HepG2 (cell line): ENCODE measurements around the gene TSC1. TPM values are rescaled to one million over a fixed set of nuclear protein-coding genes. Genes with fewer than 3 reads are reported as not detected.

Source experiments
- ATAC-seq: fragments of 200-7000 bp; cut with Tn5 transposase; 3 replicates; pipeline ENCODE4 v1.9.1; 2020; ENCODE audit warnings: mild to moderate bottlenecking, moderate library complexity
- BruUV-seq: library from RNA; stranded (reverse); fragments of 400-500 nt; replicated peaks from 2 replicates; lab custom pipeline; 2021; lab: Mats Ljungman, UMichigan
- CTCF ChIA-PET: fragments of 300-600 bp; formaldehyde crosslinking; extraction: SDS; loops from one replicate; lab custom pipeline; 2021; ENCODE audit warnings: low total read pairs, inconsistent platforms, low intra/inter-chr PET ratio; lab: Yijun Ruan, JAX
- POLR2A ChIA-PET: fragments of 350-600 bp; sonication (Branson Sonifier 250); formaldehyde crosslinking; loops from one replicate; lab custom pipeline; 2020; ENCODE audit warnings: antibody characterized with exemption, inconsistent platforms; lab: Yijun Ruan, JAX
- DNase-seq: peaks from one replicate; pipeline ENCODE4 v3.0.0-alpha.2; 2015; ENCODE audit warnings: low spot score
- FAIRE-seq: peaks from 3 replicates; lab custom pipeline; 2011; peaks lifted over from hg19 to GRCh38; lab: Jason Lieb, UNC
- H2AFZ ChIP-seq: one replicate; pipeline ENCODE4 v1.6.1; 2011; ENCODE audit warnings: low read length, inconsistent platforms
- H3K27ac ChIP-seq: fragments of 300-600 bp; 3 replicates; pipeline ENCODE4 v1.8.0; 2011; ENCODE audit warnings: mixed run types, mild to moderate bottlenecking, mixed read lengths, low read length, inconsistent platforms; ENCODE audit not compliant: insufficient read depth; ENCODE audit errors: extremely low read length
- H3K27me3 ChIP-seq, 2 experiments: fragments of 200-600 bp in 1 of 2; 2 replicates in 1 of 2; 3 replicates in 1 of 2; pipeline versions ENCODE4 v1.6.0 to v1.8.0; 2011; ENCODE audit warnings: low read length in 2 of 2, mild to moderate bottlenecking in 2 of 2, moderate library complexity in 2 of 2, inconsistent platforms in 1 of 2; ENCODE audit not compliant: insufficient read depth in 2 of 2, control insufficient read depth in 1 of 2
- H3K36me3 ChIP-seq, 2 experiments: fragments of 200-600 bp in 1 of 2; replicated peaks in 1 of 2; 2 replicates in 1 of 2; 3 replicates in 1 of 2; pipeline versions ENCODE4 v1.5.1 to v1.8.0; 2011; ENCODE audit warnings: low read length in 2 of 2, inconsistent platforms in 1 of 2; ENCODE audit not compliant: insufficient read depth in 2 of 2, control insufficient read depth in 1 of 2
- H3K4me1 ChIP-seq: 2 replicates; pipeline ENCODE4 v1.5.1; 2012; ENCODE audit warnings: low read length, inconsistent platforms; ENCODE audit not compliant: insufficient read depth
- H3K4me2 ChIP-seq: 2 replicates; pipeline ENCODE4 v1.6.0; 2011; ENCODE audit warnings: low read depth, low read length, inconsistent platforms
- H3K4me3 ChIP-seq, 3 experiments: fragments of 200-600 bp in 1 of 3; sonication (generic), shearing (Covaris generic) in 1 of 3; replicated peaks in 1 of 3; 2 replicates each; pipeline ENCODE4 v1.5.1; 2011 to 2016; ENCODE audit warnings: low read length in 3 of 3, inconsistent platforms in 2 of 3, low read depth in 2 of 3, mild to moderate bottlenecking in 2 of 3, control low read depth in 1 of 3, mixed read lengths in 1 of 3; ENCODE audit not compliant: insufficient read depth in 1 of 3
- H3K79me2 ChIP-seq: one replicate; pipeline ENCODE4 v1.6.1; 2011; ENCODE audit warnings: low read length, inconsistent platforms; ENCODE audit not compliant: insufficient read depth
- H3K9ac ChIP-seq: 2 replicates; pipeline ENCODE4 v1.6.0; 2011; ENCODE audit warnings: mild to moderate bottlenecking, low read depth, low read length, inconsistent platforms; ENCODE audit not compliant: insufficient read depth
- H3K9me3 ChIP-seq: 2 replicates; pipeline ENCODE4 v1.5.1; 2012; ENCODE audit warnings: mild to moderate bottlenecking, low read length
- H4K20me1 ChIP-seq: 2 replicates; pipeline ENCODE4 v1.6.0; 2011; ENCODE audit warnings: inconsistent platforms, mild to moderate bottlenecking, low read length, moderate library complexity; ENCODE audit not compliant: insufficient read depth
- KDM4B ChIP-seq: sonication (generic); formaldehyde crosslinking; IDR thresholded peaks from 2 replicates; pipeline ENCODE4 v1.4.0; 2020; ENCODE audit warnings: missing genetic modification reagents
- MEIS2 ChIP-seq: sonication (generic); formaldehyde crosslinking; IDR thresholded peaks from 2 replicates; pipeline ENCODE4 v1.9.0; 2021; ENCODE audit warnings: mild to moderate bottlenecking, missing genetic modification reagents
- RXRB ChIP-seq: IDR thresholded peaks from 2 replicates; pipeline ENCODE4 v1.6.1; 2016; ENCODE audit warnings: borderline replicate concordance, missing genetic modification reagents, missing compliant biosample characterization
- SRY ChIP-seq: sonication (generic); formaldehyde crosslinking; IDR thresholded peaks from 2 replicates; pipeline ENCODE4 v1.8.0; 2022; ENCODE audit warnings: mild to moderate bottlenecking, missing genetic modification reagents
- ZNF318 ChIP-seq: sonication (generic); formaldehyde crosslinking; IDR thresholded peaks from 2 replicates; pipeline ENCODE4 v1.4.0; 2020; ENCODE audit warnings: mild to moderate bottlenecking, missing genetic modification reagents
- ZNF720 ChIP-seq: sonication (generic); formaldehyde crosslinking; IDR thresholded peaks from 2 replicates; pipeline ENCODE4 v1.4.0; 2020; ENCODE audit warnings: missing genetic modification reagents
- WGBS: methylation state at CpG from one replicate; pipeline ENCODE4 v1.1.6; 2017; ENCODE audit warnings: low lambda C conversion rate; 5-methylcytosine and 5-hydroxymethylcytosine counted together
- in situ Hi-C: cut with HindIII; loops from 2 replicates; pipeline ENCODE4 v1.10.0; 2017; ENCODE audit warnings: low pct_unique_long_range_greater_than_20kb; ENCODE audit not compliant: extremely low pct_ligation_motif_present
- intact Hi-C: fragments of 100-400 bp; cut with micrococcal nuclease; formaldehyde crosslinking; loops from one replicate; pipeline ENCODE4 v1.10.0; 2022; ENCODE audit not compliant: unreplicated experiment
- polyA plus RNA-seq, 8 experiments: library from polyadenylated mRNA; depleted of rRNA in 3 of 8; stranded (reverse) in 7 of 8; unstranded in 1 of 8; fragments of >200 nt; fragmentation: Illumina TruSeq in 4 of 8; extraction: Trizol in 4 of 8; gene quantifications; 2 replicates each; pipeline versions ENCODE4 v1.2.1 to v1.2.3, GENCODE V29; 2011 to 2016; ENCODE audit warnings: low read depth in 4 of 8, missing spikeins in 1 of 8, mixed read lengths in 1 of 8; ENCODE audit not compliant: insufficient read depth in 1 of 8
- total RNA-seq, 5 experiments: library from RNA; depleted of rRNA; stranded (reverse); fragments of >200 nt; fragmentation: Illumina TruSeq; extraction: Trizol; gene quantifications; 2 replicates each; pipeline ENCODE4 v1.2.3, GENCODE V29; 2016; ENCODE audit warnings: low read depth in 1 of 5

TSC1 gene
- total and polyA plus RNA-seq, 2 of the 13 experiments (the other 11 are each of a cell fraction or from before 2014, with no cell fraction given) = 31.6 to 66.1 TPM

GRCh38 chr9:132887181-132888120, 57.0 kb downstream of the TSC1 start:
- no peak overlapping the region for H3K9ac ChIP-seq
- H3K4me1 ChIP-seq = peaks cover 26% of the 10 kb centered on the region
- 59% methylated on average over 13 of the region's 18 CpGs for WGBS
- H3K4me2 ChIP-seq = no peak overlapping the region
- peak; percentile 14 for ATAC-seq
- H3K4me3 ChIP-seq = no peak overlapping the region
- no peaks in the 10 kb centered on the region for H3K36me3 ChIP-seq
- no peak overlapping the region for H2AFZ ChIP-seq
- no peaks in the 10 kb centered on the region for H3K79me2 ChIP-seq
- TF ChIP-seq RXRB (CRISPR knock-in tag) = no peak
- TF ChIP-seq ZNF318 (CRISPR knock-in tag) = no peak
- TF ChIP-seq MEIS2 (CRISPR knock-in tag) = no peak
- no peak for TF ChIP-seq KDM4B (CRISPR knock-in tag)
- no peak for TF ChIP-seq SRY (CRISPR knock-in tag)
- TF ChIP-seq ZNF720 (CRISPR knock-in tag) = no peak
- TF ChIP-seq, all 625 proteins: peak for 0
- Histone ChIP-seq H4K20me1 (no peaks in the 10 kb centered on the region), H3K27me3 (no peaks in the 10 kb centered on the region), H3K27ac (no peak overlapping the region), H3K9me3 (no peaks in the 10 kb centered on the region)
- no peak for FAIRE-seq
- no TSS peak for BruUV-seq
- POLR2A ChIA-PET = no interaction called here
- intact Hi-C loops = no loop called here
- CTCF ChIA-PET = no interaction called here
- DNase-seq = no peak
- in situ Hi-C loops = no loop called here
